ENCODE measurements around the gene SVIL.

DNA sequence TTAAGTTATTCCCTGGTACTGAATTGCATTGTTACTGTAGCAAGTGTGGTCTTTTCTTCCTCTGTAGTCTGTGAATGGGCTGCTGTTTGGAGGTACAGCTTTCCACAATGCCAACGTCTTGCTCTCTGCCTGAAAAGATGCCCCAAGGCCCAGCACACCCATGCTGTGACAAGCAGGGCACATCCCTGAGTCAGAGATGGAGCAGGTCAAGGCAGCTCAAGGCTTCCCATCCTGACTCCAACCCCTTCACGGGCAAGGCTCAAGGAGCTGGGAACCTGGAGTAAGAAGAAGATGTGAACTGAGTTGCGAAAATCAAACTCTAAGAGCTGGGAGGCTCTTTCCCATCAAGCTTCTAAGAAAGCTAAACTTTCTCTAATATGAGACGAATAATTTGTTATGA is 27.2 kb downstream of the SVIL start:
- TF ChIP-seq SUZ12 (IDR thresholded peaks at IDR 0.05; ENCODE audit: extremely low read depth, insufficient read depth, insufficient read length) (no peak), ZNF274 (IDR thresholded peaks at IDR 0.05; ENCODE audit: low read depth, low read length) (no peak)
